Neuronal stem cell (in vitro differentiated cells): ENCODE results near the gene CMIP.

ENCODE experiments used
- DNase-seq: peaks from one replicate; pipeline ENCODE4 v3.0.0-alpha.2; 2013; ENCODE audit warnings: low spot score
- H2AFZ ChIP-seq: one replicate; pipeline ENCODE4 v1.6.1; 2013; ENCODE audit warnings: mild to moderate bottlenecking, low read length, inconsistent platforms
- H2AK5ac ChIP-seq: 2 replicates; pipeline ENCODE4 v1.6.1; 2013; ENCODE audit warnings: low read depth, mild to moderate bottlenecking, inconsistent platforms, low read length, moderate library complexity, mixed read lengths
- H2BK120ac ChIP-seq: 2 replicates; pipeline ENCODE4 v1.6.1; 2013; ENCODE audit warnings: low read depth, mild to moderate bottlenecking, inconsistent platforms, low read length, moderate library complexity, mixed read lengths
- H2BK12ac ChIP-seq: one replicate; pipeline ENCODE4 v1.6.1; 2013; ENCODE audit warnings: low read length, inconsistent platforms
- H2BK15ac ChIP-seq: 2 replicates; pipeline ENCODE4 v1.6.1; 2013; ENCODE audit warnings: mild to moderate bottlenecking, low read length, inconsistent platforms, mixed read lengths
- H2BK5ac ChIP-seq: one replicate; pipeline ENCODE4 v1.6.1; 2013; ENCODE audit warnings: inconsistent platforms, mild to moderate bottlenecking, low read length, moderate library complexity
- H3K14ac ChIP-seq: one replicate; pipeline ENCODE4 v1.6.1; 2013; ENCODE audit warnings: low read length, inconsistent platforms
- H3K18ac ChIP-seq: 2 replicates; pipeline ENCODE4 v1.6.1; 2013; ENCODE audit warnings: low read length, inconsistent platforms
- H3K23ac ChIP-seq: 2 replicates; pipeline ENCODE4 v1.6.1; 2013; ENCODE audit warnings: low read depth, mild to moderate bottlenecking, mixed read lengths, low read length, inconsistent platforms; ENCODE audit not compliant: poor library complexity
- H3K27ac ChIP-seq: replicated peaks from 3 replicates; pipeline ENCODE4 v1.5.1; 2013; ENCODE audit warnings: low read length, inconsistent platforms
- H3K27me3 ChIP-seq, 3 experiments: 2 replicates each; pipeline ENCODE4 v1.6.1; 2013; ENCODE audit warnings: low read length in 3 of 3, mild to moderate bottlenecking in 2 of 3, inconsistent platforms in 1 of 3, low read depth in 1 of 3, mixed read lengths in 1 of 3, moderate library complexity in 1 of 3; ENCODE audit not compliant: control insufficient read depth in 3 of 3, insufficient read depth in 3 of 3
- H3K36me3 ChIP-seq, 2 donors: replicated peaks in 1 of 2; 2 replicates each; pipeline ENCODE4 v1.6.1; 2013; ENCODE audit warnings: low read length in 2 of 2; ENCODE audit not compliant: control insufficient read depth in 2 of 2, insufficient read depth in 2 of 2
- H3K4ac ChIP-seq: 2 replicates; pipeline ENCODE4 v1.6.1; 2013; ENCODE audit warnings: inconsistent platforms, mild to moderate bottlenecking, low read length, moderate library complexity
- H3K4me1 ChIP-seq, 2 donors: 1 replicate in 1 of 2; 2 replicates in 1 of 2; pipeline ENCODE4 v1.6.1; 2013; ENCODE audit warnings: low read length in 2 of 2, low read depth in 1 of 2; ENCODE audit not compliant: control insufficient read depth in 2 of 2, insufficient read depth in 1 of 2
- H3K4me2 ChIP-seq: one replicate; pipeline ENCODE4 v1.6.1; 2013; ENCODE audit warnings: mild to moderate bottlenecking, low read length, inconsistent platforms; ENCODE audit not compliant: insufficient read depth, poor library complexity, severe bottlenecking
- H3K4me3 ChIP-seq, 2 donors: 2 replicates each; pipeline ENCODE4 v1.5.1; 2013; ENCODE audit warnings: low read length in 2 of 2, mild to moderate bottlenecking in 2 of 2, inconsistent platforms in 1 of 2, moderate library complexity in 1 of 2
- H3K79me1 ChIP-seq: one replicate; pipeline ENCODE4 v1.6.1; 2013; ENCODE audit warnings: low read depth, mild to moderate bottlenecking, inconsistent platforms, low read length, moderate library complexity
- H3K9ac ChIP-seq: one replicate; pipeline ENCODE4 v1.6.1; 2013; ENCODE audit warnings: mild to moderate bottlenecking, low read depth, low read length, inconsistent platforms; ENCODE audit not compliant: poor library complexity
- H3K9me3 ChIP-seq, 2 donors: replicated peaks in 1 of 2; 2 replicates each; pipeline versions ENCODE3 to v1.6.1; 2013; ENCODE audit warnings: low read length in 2 of 2, mild to moderate bottlenecking in 2 of 2, inconsistent platforms in 1 of 2, low read depth in 1 of 2, mixed read lengths in 1 of 2, moderate library complexity in 1 of 2; ENCODE audit not compliant: control insufficient read depth in 2 of 2, insufficient read depth in 1 of 2
- H4K8ac ChIP-seq: one replicate; pipeline ENCODE4 v1.6.1; 2013; ENCODE audit warnings: low read depth, mild to moderate bottlenecking, inconsistent platforms, low read length, moderate library complexity
- H4K91ac ChIP-seq: one replicate; pipeline ENCODE4 v1.6.1; 2013; ENCODE audit warnings: low read length, low read depth, mild to moderate bottlenecking, inconsistent platforms; ENCODE audit not compliant: poor library complexity
- WGBS, 2 donors: extraction: QIAGEN DNeasy Blood & Tissue Kit; methylation state at CpG; one replicate each; pipeline ENCODE4 v1.1.7; 2013; ENCODE audit warnings: missing lambda C conversion rate in 2 of 2, mixed read lengths in 1 of 2; ENCODE audit not compliant: insufficient read length in 2 of 2, insufficient replicate concordance in 1 of 2; ENCODE audit errors: extremely low coverage in 2 of 2; 5-methylcytosine and 5-hydroxymethylcytosine counted together

The CMIP gene

DNA sequence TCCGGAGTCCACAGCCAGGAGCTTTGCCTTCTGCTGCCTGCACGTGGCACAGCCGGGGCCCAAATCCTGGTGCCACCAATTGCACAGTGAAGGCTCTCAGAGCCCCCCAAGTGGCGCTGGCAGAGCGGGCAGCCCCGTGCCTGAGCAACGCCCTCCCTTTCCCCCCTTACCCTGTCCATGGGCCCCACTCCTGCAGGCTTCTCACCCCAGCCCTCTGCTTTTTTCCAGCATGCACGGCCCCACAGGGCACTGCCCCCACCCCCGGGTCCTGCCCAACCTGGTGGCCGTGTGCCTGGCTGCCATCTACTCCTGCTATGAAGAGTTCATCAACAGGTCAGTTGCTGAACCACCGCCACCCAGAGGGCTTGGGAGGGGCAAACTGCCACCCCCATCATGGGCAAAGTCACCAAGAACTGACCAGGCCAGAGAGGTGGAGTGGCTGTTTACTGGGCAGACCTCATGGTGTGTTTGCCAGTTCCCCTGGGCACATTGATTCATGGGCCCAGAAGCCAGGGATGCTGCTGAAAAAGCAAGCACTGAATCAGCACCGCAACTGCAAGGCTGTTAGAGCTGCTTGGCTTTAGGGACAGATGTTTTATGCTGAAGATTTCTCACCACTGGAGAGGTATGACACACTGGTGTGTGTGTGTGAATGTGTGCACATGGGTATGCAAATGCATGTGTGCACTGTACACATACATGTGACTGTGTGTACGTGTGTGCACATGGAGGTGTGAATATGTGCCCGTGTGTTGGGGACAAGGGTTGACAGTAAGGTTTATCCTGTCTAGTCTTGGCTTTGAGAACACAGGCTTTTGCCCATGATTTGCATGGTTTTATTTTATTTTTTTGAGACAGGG is 227.4 kb downstream of the CMIP start:
- no peak for DNase-seq
- Histone ChIP-seq H3K4me2 (no peak overlapping the region), H3K4ac (no peak overlapping the region), H2AK5ac (no peak overlapping the region), H3K4me1 (peaks cover 0 to 4% of the 10 kb centered on the region in 2 donors), H4K91ac (no peak overlapping the region), H2BK120ac (no peak overlapping the region), H3K9me3 (no peaks in the 10 kb centered on the region), H2BK5ac (no peak overlapping the region), H3K27ac (no peak overlapping the region), H3K27me3 (no peaks in the 10 kb centered on the region), H2BK12ac (no peak overlapping the region), H3K79me1 (no peaks in the 10 kb centered on the region), H3K23ac (no peak overlapping the region), H3K36me3 (peaks cover 19 to 45% of the 10 kb centered on the region in 2 donors), H3K4me3 (no peak overlapping the region), H2BK15ac (no peak overlapping the region), H4K8ac (no peak overlapping the region), H3K14ac (no peak overlapping the region), H3K9ac (no peak overlapping the region), H2AFZ (no peak overlapping the region), H3K18ac (no peak overlapping the region)
- WGBS, 2 donors, result no CpG with 5 or more reads among the region's 14 CpGs

DNA sequence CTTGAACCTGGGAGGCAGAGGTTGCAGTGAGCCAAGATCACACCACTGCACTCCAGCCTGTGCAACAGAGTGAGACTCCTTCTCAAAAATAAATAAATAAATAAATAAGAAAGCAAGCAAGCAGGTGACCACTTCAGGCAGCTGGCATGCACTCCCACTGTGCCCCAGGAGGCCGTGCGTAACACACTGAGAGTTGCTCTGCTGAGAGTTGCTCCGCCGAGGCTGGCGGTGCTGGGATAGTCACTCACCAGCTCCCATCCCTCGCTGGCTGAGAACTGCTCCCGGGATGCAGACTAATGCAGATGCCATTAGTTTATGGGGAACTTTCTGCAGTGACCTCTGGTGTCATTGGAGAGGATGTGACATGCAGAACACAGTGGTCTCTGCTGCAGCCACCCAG is 228.8 kb downstream of the CMIP start:
- Histone ChIP-seq H4K91ac (no peak overlapping the region), H2AFZ (no peak overlapping the region), H3K79me1 (no peaks in the 10 kb centered on the region), H3K4ac (no peak overlapping the region), H3K27me3 (no peaks in the 10 kb centered on the region), H2AK5ac (no peak overlapping the region), H4K8ac (no peak overlapping the region), H2BK120ac (no peak overlapping the region), H3K9me3 (no peaks in the 10 kb centered on the region), H3K23ac (no peak overlapping the region), H3K27ac (no peak overlapping the region), H3K14ac (no peak overlapping the region), H3K9ac (no peak overlapping the region), H3K4me1 (no peaks in the 10 kb centered on the region), H3K4me2 (no peak overlapping the region), H2BK12ac (no peak overlapping the region), H3K18ac (no peak overlapping the region), H2BK15ac (no peak overlapping the region), H2BK5ac (no peak overlapping the region), H3K4me3 (no peak overlapping the region), H3K36me3 (peaks cover 24 to 59% of the 10 kb centered on the region in 2 donors)
- no peak for DNase-seq
- WGBS, 2 donors, result no CpG with 5 or more reads among the region's 7 CpGs

DNA sequence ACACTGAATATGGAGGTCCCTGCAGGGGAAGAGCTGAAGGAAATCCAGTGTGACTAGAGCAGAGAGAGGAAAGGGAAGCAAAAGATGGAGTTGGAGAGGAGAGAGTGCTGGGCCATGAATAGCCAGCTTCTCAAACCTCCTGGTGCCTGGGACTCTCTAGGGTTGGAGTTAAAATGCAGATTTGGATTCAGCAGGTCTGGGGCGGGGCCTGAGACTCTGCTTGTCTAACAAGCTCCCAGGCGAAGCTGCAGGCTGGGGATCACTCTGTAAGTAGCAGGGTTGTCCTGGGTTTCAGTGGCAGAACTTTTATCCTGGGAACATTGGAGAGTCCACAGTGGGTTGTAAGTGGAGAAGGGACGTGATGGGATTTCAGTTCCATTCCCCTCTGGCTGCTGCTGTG is 231.1 kb downstream of the CMIP start:
- no peak overlapping the region for H3K23ac ChIP-seq
- H2BK5ac ChIP-seq, result no peak overlapping the region
- H2BK15ac ChIP-seq, result no peak overlapping the region
- H3K4ac ChIP-seq, result no peak overlapping the region
- H3K9me3 ChIP-seq, result no peaks in the 10 kb centered on the region
- H4K91ac ChIP-seq, result no peak overlapping the region
- H2AK5ac ChIP-seq, result no peak overlapping the region
- peaks cover 2% of the 10 kb centered on the region for H3K79me1 ChIP-seq
- no peak overlapping the region for H3K14ac ChIP-seq
- H2AFZ ChIP-seq, result no peak overlapping the region
- no peak overlapping the region for H3K4me3 ChIP-seq
- no peak overlapping the region for H2BK12ac ChIP-seq
- DNase-seq, result no peak
- H3K36me3 ChIP-seq, result peaks cover 32 to 69% of the 10 kb centered on the region in 2 donors
- H3K27ac ChIP-seq, result no peak overlapping the region
- no peaks in the 10 kb centered on the region for H3K4me1 ChIP-seq
- H4K8ac ChIP-seq, result no peak overlapping the region
- no CpG with 5 or more reads among the region's 3 CpGs for WGBS, 2 donors
- H3K4me2 ChIP-seq, result no peak overlapping the region
- H3K18ac ChIP-seq, result no peak overlapping the region
- no peak overlapping the region for H3K9ac ChIP-seq
- H2BK120ac ChIP-seq, result no peak overlapping the region
- H3K27me3 ChIP-seq, result no peaks in the 10 kb centered on the region

DNA sequence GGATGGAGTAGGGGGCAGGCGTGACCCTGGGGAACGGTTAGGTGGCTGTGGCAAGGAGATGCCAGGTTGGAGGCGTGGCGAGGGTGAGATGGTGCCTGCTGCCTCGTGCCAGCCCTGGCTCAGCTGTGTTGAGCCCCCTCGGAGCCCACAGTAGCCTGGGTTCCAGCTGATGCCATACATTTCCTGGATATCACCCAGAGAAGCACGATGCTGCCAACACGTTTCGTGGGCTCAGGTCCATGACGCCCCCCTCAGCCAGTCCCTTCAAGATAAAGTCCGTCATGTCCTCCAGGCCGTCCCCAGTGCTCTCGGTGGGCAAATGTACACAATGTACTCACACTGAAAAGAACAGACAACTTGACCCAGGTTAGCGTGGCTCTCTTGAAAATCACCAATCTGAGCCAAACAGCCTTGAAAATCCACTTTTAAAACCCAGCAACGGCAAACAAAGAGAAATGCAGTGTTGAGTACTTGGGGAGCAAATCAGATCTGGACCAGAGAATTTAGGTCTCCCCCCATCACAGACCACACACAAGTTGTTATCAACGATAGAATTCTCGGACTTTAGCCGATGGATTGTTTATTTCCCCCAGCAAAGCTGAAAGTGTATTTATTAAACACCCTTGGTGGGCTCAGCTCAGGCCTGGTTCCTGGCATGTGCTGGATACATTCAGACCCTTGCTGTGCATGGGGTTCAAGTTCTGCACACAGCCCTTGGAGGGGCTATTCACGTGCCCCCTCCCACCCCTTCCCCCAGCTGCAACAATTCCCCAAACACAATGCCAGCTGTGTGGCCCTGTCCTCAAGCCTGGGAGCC is 231.7 kb downstream of the CMIP start:
- Histone ChIP-seq H3K23ac (no peak overlapping the region), H3K27ac (no peak overlapping the region), H3K4me3 (no peak overlapping the region), H3K4ac (no peak overlapping the region), H2BK120ac (no peak overlapping the region), H2BK12ac (no peak overlapping the region), H3K9me3 (peaks cover 0 to 1% of the 10 kb centered on the region in 2 donors), H3K79me1 (peaks cover 2% of the 10 kb centered on the region), H3K9ac (no peak overlapping the region), H3K36me3 (peaks cover 35 to 75% of the 10 kb centered on the region in 2 donors), H4K91ac (no peak overlapping the region), H4K8ac (no peak overlapping the region), H2AFZ (no peak overlapping the region), H3K27me3 (no peaks in the 10 kb centered on the region), H2BK5ac (no peak overlapping the region), H2AK5ac (no peak overlapping the region), H2BK15ac (no peak overlapping the region), H3K4me2 (no peak overlapping the region), H3K4me1 (no peaks in the 10 kb centered on the region), H3K14ac (no peak overlapping the region), H3K18ac (no peak overlapping the region)
- no peak for DNase-seq
- WGBS, 2 donors, result no CpG with 5 or more reads among the region's 19 CpGs
